Endothelial cell of umbilical vein (primary cell): ENCODE data around the gene PHLDB2. TPM values are rescaled to one million over a fixed set of nuclear protein-coding genes. Genes with fewer than 3 reads are reported as not detected.

Experiments
- BruUV-seq: library from RNA; stranded (reverse); fragments of 400-500 nt; replicated peaks from 2 replicates; lab custom pipeline; 2021; lab: Mats Ljungman, UMichigan
- CTCF ChIA-PET: fragments of 300-600, 350-600 bp; sonication (Branson Sonifier 250); formaldehyde crosslinking; loops from one replicate; lab custom pipeline; 2021; ENCODE audit warnings: antibody characterized with exemption, inconsistent platforms; lab: Charles Lee
- POLR2A ChIA-PET: fragments of 300-600, 350-600 bp; sonication (Branson Sonifier 250); formaldehyde crosslinking; loops from one replicate; lab custom pipeline; 2021; ENCODE audit warnings: antibody characterized with exemption, inconsistent platforms; lab: Charles Lee
- DNase-seq: peaks from one replicate; pipeline ENCODE4 v3.0.0-alpha.2; 2011; ENCODE audit warnings: low read depth, low spot score
- FAIRE-seq: peaks from 2 replicates; lab custom pipeline; 2011; peaks lifted over from hg19 to GRCh38; lab: Jason Lieb, UNC
- H2AFZ ChIP-seq: 2 replicates; pipeline ENCODE4 v1.6.0; 2012; ENCODE audit warnings: low read depth, low read length, control low read depth, inconsistent platforms
- H3K27ac ChIP-seq: 2 replicates; pipeline ENCODE4 v1.5.1; 2011; ENCODE audit warnings: low read depth, mild to moderate bottlenecking, control low read depth, low read length, moderate library complexity; ENCODE audit not compliant: insufficient read depth
- H3K27me3 ChIP-seq, 2 experiments: 2 replicates each; pipeline versions ENCODE4 v1.6.0 to v1.6.1; 2011; ENCODE audit warnings: low read length in 2 of 2, mixed read lengths in 1 of 2; ENCODE audit not compliant: control insufficient read depth in 2 of 2, insufficient read depth in 2 of 2
- H3K36me3 ChIP-seq, 2 experiments: 2 replicates in 1 of 2; 3 replicates in 1 of 2; pipeline ENCODE4 v1.5.1; 2011; ENCODE audit warnings: low read length in 2 of 2, mild to moderate bottlenecking in 1 of 2, moderate library complexity in 1 of 2; ENCODE audit not compliant: control insufficient read depth in 2 of 2, insufficient read depth in 2 of 2; ENCODE audit errors: extremely low read depth in 1 of 2
- H3K4me1 ChIP-seq: 3 replicates; pipeline ENCODE4 v1.5.1; 2011; ENCODE audit warnings: mild to moderate bottlenecking, low read length; ENCODE audit not compliant: control insufficient read depth, insufficient read depth; ENCODE audit errors: extremely low read depth
- H3K4me2 ChIP-seq: 2 replicates; pipeline ENCODE4 v1.6.1; 2011; ENCODE audit warnings: low read length, control low read depth, mixed read lengths; ENCODE audit not compliant: insufficient read depth
- H3K4me3 ChIP-seq, 3 experiments: fragments of 200-600 bp in 1 of 3; sonication (generic), shearing (Covaris generic) in 1 of 3; replicated peaks in 1 of 3; 2 replicates each; pipeline ENCODE4 v1.5.1; 2011 to 2016; ENCODE audit warnings: control low read depth in 3 of 3, low read length in 3 of 3, mild to moderate bottlenecking in 2 of 3, inconsistent platforms in 1 of 3, low read depth in 1 of 3, moderate library complexity in 1 of 3; ENCODE audit not compliant: insufficient read depth in 1 of 3
- H3K79me2 ChIP-seq: 2 replicates; pipeline ENCODE4 v1.6.0; 2012; ENCODE audit warnings: low read length, inconsistent platforms; ENCODE audit not compliant: control insufficient read depth, insufficient read depth
- H3K9ac ChIP-seq: replicated peaks from 2 replicates; pipeline ENCODE3; 2011; ENCODE audit warnings: low read length, control low read depth; ENCODE audit not compliant: insufficient read depth; ENCODE audit errors: extremely low read depth
- H3K9me1 ChIP-seq: replicated peaks from 3 replicates; pipeline ENCODE4 v1.6.0; 2011; ENCODE audit warnings: mild to moderate bottlenecking, low read length; ENCODE audit not compliant: control insufficient read depth, insufficient read depth; ENCODE audit errors: extremely low read depth
- H3K9me3 ChIP-seq: replicated peaks from 2 replicates; pipeline ENCODE4 v1.5.1; 2012; ENCODE audit warnings: low read length, inconsistent platforms; ENCODE audit not compliant: control insufficient read depth, insufficient read depth
- H4K20me1 ChIP-seq: replicated peaks from 2 replicates; pipeline ENCODE3; 2011; ENCODE audit warnings: mild to moderate bottlenecking, low read length; ENCODE audit not compliant: control insufficient read depth, insufficient read depth; ENCODE audit errors: extremely low read depth
- FOS ChIP-seq: IDR thresholded peaks from 2 replicates; pipeline ENCODE4 v1.6.1; 2011; ENCODE audit warnings: mild to moderate bottlenecking, low read length, moderate library complexity, borderline replicate concordance; ENCODE audit not compliant: insufficient read depth
- JUN ChIP-seq: IDR thresholded peaks from 2 replicates; pipeline ENCODE4 v1.6.1; 2011; ENCODE audit warnings: borderline replicate concordance, low read depth; ENCODE audit not compliant: insufficient read length, insufficient read depth
- POLR2AphosphoS5 ChIP-seq: IDR thresholded peaks from 2 replicates; pipeline ENCODE4 v1.6.1; 2012; ENCODE audit warnings: low read depth, mild to moderate bottlenecking, control low read depth, low read length, moderate library complexity; ENCODE audit not compliant: insufficient read depth
- dilution Hi-C: fragments of 300-500 bp; cut with MboI; formaldehyde crosslinking; loops from one replicate; pipeline ENCODE4 v1.15.0; 2019; ENCODE audit warnings: low sequenced_read_pairs; ENCODE audit not compliant: extremely low pct_ligation_motif_present
- intact Hi-C: fragments of 100-400 bp; cut with micrococcal nuclease; formaldehyde crosslinking; loops from one replicate; pipeline ENCODE4 v1.10.0; 2022
- polyA plus RNA-seq, 4 experiments: library from polyadenylated mRNA; depleted of rRNA in 3 of 4; stranded (reverse) in 3 of 4; unstranded in 1 of 4; fragments of >200 nt; gene quantifications; 2 replicates each; pipeline versions ENCODE4 v1.2.1 to v1.2.3, GENCODE V29; 2011 to 2012; ENCODE audit warnings: missing spikeins in 1 of 4
- total RNA-seq: library from RNA; stranded (reverse); gene quantifications from 2 replicates; pipeline ENCODE4 v1.2.3, GENCODE V29; 2021
- TF ChIP-seq, protein P1 (sequence below), 2 donors: IDR thresholded peaks; 1 replicate in 1 of 2; 2 replicates in 1 of 2; pipeline ENCODE4 v1.5.1; 2011; ENCODE audit warnings: low read length in 2 of 2, mild to moderate bottlenecking in 2 of 2, moderate library complexity in 2 of 2, control low read depth in 1 of 2, inconsistent platforms in 1 of 2, low read depth in 1 of 2; ENCODE audit not compliant: insufficient read depth in 1 of 2; ENCODE audit errors: extremely low read depth in 1 of 2
- TF ChIP-seq, protein P2 (sequence below): IDR thresholded peaks from 2 replicates; pipeline ENCODE4 v1.6.1; 2011; ENCODE audit not compliant: insufficient read depth, insufficient read length

PHLDB2 gene
- total and polyA plus RNA-seq, 2 donors (not counting 3 experiments of a cell fraction or from before 2014, with no cell fraction given) = 22.4 to 104 TPM

DNA sequence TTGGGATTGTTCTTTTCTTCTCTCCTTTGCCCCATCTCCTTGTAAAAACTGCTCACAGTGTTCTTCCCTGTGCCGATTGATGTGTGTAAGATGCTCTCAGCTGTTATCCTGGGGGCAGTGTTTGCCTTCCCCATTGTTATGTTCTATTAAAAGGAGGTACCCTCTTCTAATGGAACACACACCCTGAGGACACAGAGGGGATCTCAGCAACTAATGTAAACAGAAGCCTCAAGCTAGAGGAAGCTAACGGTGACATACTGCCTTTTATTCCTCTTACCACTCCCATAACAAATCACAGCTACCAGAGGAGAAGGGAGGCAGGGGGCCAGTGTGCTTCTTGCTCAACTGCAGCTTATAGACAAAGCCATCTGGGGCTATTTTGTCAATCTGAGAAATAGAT, 141.9 kb downstream of the PHLDB2 start:
- no peak for FAIRE-seq
- TF ChIP-seq JUN (no peak), POLR2AphosphoS5 (no peak), FOS (no peak)
- TF ChIP-seq, protein P1, sequence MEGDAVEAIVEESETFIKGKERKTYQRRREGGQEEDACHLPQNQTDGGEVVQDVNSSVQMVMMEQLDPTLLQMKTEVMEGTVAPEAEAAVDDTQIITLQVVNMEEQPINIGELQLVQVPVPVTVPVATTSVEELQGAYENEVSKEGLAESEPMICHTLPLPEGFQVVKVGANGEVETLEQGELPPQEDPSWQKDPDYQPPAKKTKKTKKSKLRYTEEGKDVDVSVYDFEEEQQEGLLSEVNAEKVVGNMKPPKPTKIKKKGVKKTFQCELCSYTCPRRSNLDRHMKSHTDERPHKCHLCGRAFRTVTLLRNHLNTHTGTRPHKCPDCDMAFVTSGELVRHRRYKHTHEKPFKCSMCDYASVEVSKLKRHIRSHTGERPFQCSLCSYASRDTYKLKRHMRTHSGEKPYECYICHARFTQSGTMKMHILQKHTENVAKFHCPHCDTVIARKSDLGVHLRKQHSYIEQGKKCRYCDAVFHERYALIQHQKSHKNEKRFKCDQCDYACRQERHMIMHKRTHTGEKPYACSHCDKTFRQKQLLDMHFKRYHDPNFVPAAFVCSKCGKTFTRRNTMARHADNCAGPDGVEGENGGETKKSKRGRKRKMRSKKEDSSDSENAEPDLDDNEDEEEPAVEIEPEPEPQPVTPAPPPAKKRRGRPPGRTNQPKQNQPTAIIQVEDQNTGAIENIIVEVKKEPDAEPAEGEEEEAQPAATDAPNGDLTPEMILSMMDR (IDR thresholded peaks at IDR 0.05; ENCODE audit: extremely low read depth in 1 of 2, insufficient read depth in 1 of 2, low read depth in 1 of 2, low read length in 2 of 2) = no peak
- TF ChIP-seq, protein P2, sequence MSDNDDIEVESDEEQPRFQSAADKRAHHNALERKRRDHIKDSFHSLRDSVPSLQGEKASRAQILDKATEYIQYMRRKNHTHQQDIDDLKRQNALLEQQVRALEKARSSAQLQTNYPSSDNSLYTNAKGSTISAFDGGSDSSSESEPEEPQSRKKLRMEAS = no peak
- no peak overlapping the region for H3K4me2 ChIP-seq
- no peak overlapping the region for H3K27ac ChIP-seq
- dilution Hi-C loops = no loop called here
- no TSS peak for BruUV-seq
- intact Hi-C loops = no loop called here
- no peak overlapping the region for H3K9ac ChIP-seq
- H2AFZ ChIP-seq = no peak overlapping the region
- no peak overlapping the region for H3K4me3 ChIP-seq
- POLR2A ChIA-PET = no interaction called here
- no peaks in the 10 kb centered on the region for H3K36me3 ChIP-seq
- no peaks in the 10 kb centered on the region for H3K9me1 ChIP-seq
- no peaks in the 10 kb centered on the region for H4K20me1 ChIP-seq
- peaks cover 10% of the 10 kb centered on the region for H3K4me1 ChIP-seq
- CTCF ChIA-PET = interaction anchor here (0.7 to 7.2 kb wide), 5 partner anchors 12 to 42 kb away, joined by 3 to 61 read pairs (median 4); no protein-coding TSS in a partner anchor
- no peaks in the 10 kb centered on the region for H3K79me2 ChIP-seq
- H3K9me3 ChIP-seq = no peaks in the 10 kb centered on the region
- no peak for DNase-seq
- no peaks in the 10 kb centered on the region for H3K27me3 ChIP-seq
